SK-N-SH treated with all-trans-retinoic acid at 6 μM for 48 hours (cell line): ENCODE measurements around the gene NR2E3.

Experiments used
- ATAC-seq: fragments of 200-7000 bp; cut with Tn5 transposase; 3 replicates; pipeline ENCODE4 v1.9.1; 2020; ENCODE audit warnings: mild to moderate bottlenecking, moderate library complexity
- ARNTL ChIP-seq: fragments of 450-650 bp; formaldehyde crosslinking; IDR thresholded peaks from 2 replicates; pipeline ENCODE4 v1.5.0; 2020; ENCODE audit warnings: low read depth, mild to moderate bottlenecking, moderate library complexity, borderline replicate concordance
- BACH2 ChIP-seq: fragments of 250-450 bp; sonication (Bioruptor Pico); IDR thresholded peaks from 2 replicates; pipeline ENCODE4 v1.9.0; 2021; ENCODE audit warnings: mild to moderate bottlenecking, borderline replicate concordance
- CSDC2 ChIP-seq: fragments of 250-450 bp; sonication (Bioruptor Pico); IDR thresholded peaks from 2 replicates; pipeline ENCODE4 v1.5.0; 2020; ENCODE audit warnings: mild to moderate bottlenecking, moderate library complexity
- ESRRG ChIP-seq: fragments of 250-450 bp; sonication (Bioruptor Pico); IDR thresholded peaks from 2 replicates; pipeline ENCODE4 v1.6.1; 2021; ENCODE audit warnings: mild to moderate bottlenecking
- GLIS3 ChIP-seq: fragments of 250-450 bp; sonication (Bioruptor Pico); IDR thresholded peaks from 2 replicates; pipeline ENCODE4 v1.5.0; 2020; ENCODE audit warnings: mild to moderate bottlenecking, moderate library complexity
- ISL1 ChIP-seq: fragments of 250-450 bp; sonication (Bioruptor Pico); IDR thresholded peaks from 2 replicates; pipeline ENCODE4 v2.1.2; 2022; ENCODE audit warnings: mild to moderate bottlenecking, moderate library complexity
- OSR1 ChIP-seq: fragments of 250-450 bp; sonication (Bioruptor Pico); IDR thresholded peaks from 2 replicates; pipeline ENCODE4 v1.8.0; 2022; ENCODE audit warnings: moderate library complexity, mild to moderate bottlenecking, inconsistent platforms
- PPARA ChIP-seq: fragments of 250-450 bp; sonication (Bioruptor Pico); IDR thresholded peaks from 2 replicates; pipeline ENCODE4 v1.5.0; 2020; ENCODE audit warnings: mild to moderate bottlenecking, borderline replicate concordance
- RARB ChIP-seq: fragments of 250-450 bp; sonication (Bioruptor Pico); IDR thresholded peaks from 2 replicates; pipeline ENCODE4 v1.8.0; 2021; ENCODE audit warnings: mild to moderate bottlenecking, moderate library complexity
- SNAI2 ChIP-seq: fragments of 250-450 bp; sonication (Bioruptor Pico); IDR thresholded peaks from 2 replicates; pipeline ENCODE4 v1.5.0; 2020; ENCODE audit warnings: mild to moderate bottlenecking, moderate library complexity
- TCF4 ChIP-seq: fragments of 250-450 bp; sonication (Bioruptor Pico); IDR thresholded peaks from 2 replicates; pipeline ENCODE4 v1.8.0; 2021; ENCODE audit warnings: mild to moderate bottlenecking, moderate library complexity, borderline replicate concordance
- TOX ChIP-seq: fragments of 250-450 bp; sonication (Bioruptor Pico); IDR thresholded peaks from 2 replicates; pipeline ENCODE4 v1.8.0; 2021; ENCODE audit warnings: mild to moderate bottlenecking, moderate library complexity, borderline replicate concordance
- ZC3H10 ChIP-seq: fragments of 250-450 bp; sonication (Bioruptor Pico); IDR thresholded peaks from 2 replicates; pipeline ENCODE4 v1.5.1; 2021; ENCODE audit warnings: mild to moderate bottlenecking, moderate library complexity
- ZFP3 ChIP-seq: fragments of 250-450 bp; sonication (Bioruptor Pico); IDR thresholded peaks from 2 replicates; pipeline ENCODE4 v1.5.0; 2020; ENCODE audit warnings: mild to moderate bottlenecking, moderate library complexity
- ZFP30 ChIP-seq: fragments of 450-650 bp; formaldehyde crosslinking; IDR thresholded peaks from 2 replicates; pipeline ENCODE4 v1.5.0; 2022; ENCODE audit warnings: mild to moderate bottlenecking, moderate library complexity
- ZNF70 ChIP-seq: fragments of 450-650 bp; formaldehyde crosslinking; IDR thresholded peaks from 2 replicates; pipeline ENCODE4 v1.5.0; 2020; ENCODE audit warnings: mild to moderate bottlenecking, moderate library complexity
- ZNF8 ChIP-seq: fragments of 450-650 bp; formaldehyde crosslinking; IDR thresholded peaks from 2 replicates; pipeline ENCODE4 v1.5.0; 2020; ENCODE audit warnings: mild to moderate bottlenecking, moderate library complexity
- TF ChIP-seq, protein P1 (sequence below): fragments of 250-450 bp; sonication (Bioruptor Pico); IDR thresholded peaks from 2 replicates; pipeline ENCODE4 v1.5.0; 2020; ENCODE audit warnings: mild to moderate bottlenecking, moderate library complexity
- TF ChIP-seq, protein P2 (sequence below): fragments of 250-450 bp; sonication (Bioruptor Pico); IDR thresholded peaks from 2 replicates; pipeline ENCODE4 v1.8.0; 2021; ENCODE audit warnings: low read depth, mild to moderate bottlenecking, moderate library complexity, borderline replicate concordance
- TF ChIP-seq, protein P3 (sequence below): fragments of 250-450 bp; sonication (Bioruptor Pico); IDR thresholded peaks from 2 replicates; pipeline ENCODE4 v1.5.1; 2021; ENCODE audit warnings: mild to moderate bottlenecking, moderate library complexity
- TF ChIP-seq, protein P4 (sequence below): fragments of 250-450 bp; sonication (Bioruptor Pico); IDR thresholded peaks from 2 replicates; pipeline ENCODE4 v1.5.1; 2020; ENCODE audit warnings: low read depth, mild to moderate bottlenecking, moderate library complexity

Gene NR2E3

DNA sequence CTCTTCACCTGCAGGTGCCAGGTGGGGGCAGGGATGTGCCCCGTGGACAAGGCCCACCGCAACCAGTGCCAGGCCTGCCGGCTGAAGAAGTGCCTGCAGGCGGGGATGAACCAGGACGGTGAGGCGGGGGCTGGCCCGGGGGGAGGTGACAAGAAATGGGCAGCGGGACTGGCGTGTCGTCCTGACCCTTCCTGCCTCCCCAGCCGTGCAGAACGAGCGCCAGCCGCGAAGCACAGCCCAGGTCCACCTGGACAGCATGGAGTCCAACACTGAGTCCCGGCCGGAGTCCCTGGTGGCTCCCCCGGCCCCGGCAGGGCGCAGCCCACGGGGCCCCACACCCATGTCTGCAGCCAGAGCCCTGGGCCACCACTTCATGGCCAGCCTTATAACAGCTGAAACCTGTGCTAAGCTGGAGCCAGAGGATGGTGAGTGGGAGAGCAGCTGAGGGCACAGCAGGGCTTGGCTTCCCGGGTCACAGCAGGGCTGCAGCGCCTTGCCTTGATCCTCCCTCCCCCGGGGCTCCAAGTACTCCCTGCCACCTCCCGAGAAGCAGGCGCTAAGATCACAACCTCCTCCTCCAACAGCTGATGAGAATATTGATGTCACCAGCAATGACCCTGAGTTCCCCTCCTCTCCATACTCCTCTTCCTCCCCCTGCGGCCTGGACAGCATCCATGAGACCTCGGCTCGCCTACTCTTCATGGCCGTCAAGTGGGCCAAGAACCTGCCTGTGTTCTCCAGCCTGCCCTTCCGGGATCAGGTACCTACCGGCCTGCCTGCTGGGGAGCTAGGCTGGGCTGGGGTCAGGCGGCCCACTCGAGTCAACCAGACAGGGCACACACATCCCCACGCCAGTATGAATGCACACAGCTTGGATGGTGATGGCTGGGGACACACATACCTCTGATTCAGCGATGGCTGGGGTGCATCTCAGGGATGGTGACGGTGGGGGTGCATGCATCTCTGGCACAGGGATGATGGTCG is 1.7 kb downstream of the NR2E3 start:
- TF ChIP-seq ARNTL (CRISPR knock-in tag) (no peak), ZC3H10 (no peak), GLIS3 (CRISPR knock-in tag) (no peak), PPARA (CRISPR knock-in tag) (no peak), ZNF70 (CRISPR knock-in tag) (no peak)
- TF ChIP-seq, protein P1, sequence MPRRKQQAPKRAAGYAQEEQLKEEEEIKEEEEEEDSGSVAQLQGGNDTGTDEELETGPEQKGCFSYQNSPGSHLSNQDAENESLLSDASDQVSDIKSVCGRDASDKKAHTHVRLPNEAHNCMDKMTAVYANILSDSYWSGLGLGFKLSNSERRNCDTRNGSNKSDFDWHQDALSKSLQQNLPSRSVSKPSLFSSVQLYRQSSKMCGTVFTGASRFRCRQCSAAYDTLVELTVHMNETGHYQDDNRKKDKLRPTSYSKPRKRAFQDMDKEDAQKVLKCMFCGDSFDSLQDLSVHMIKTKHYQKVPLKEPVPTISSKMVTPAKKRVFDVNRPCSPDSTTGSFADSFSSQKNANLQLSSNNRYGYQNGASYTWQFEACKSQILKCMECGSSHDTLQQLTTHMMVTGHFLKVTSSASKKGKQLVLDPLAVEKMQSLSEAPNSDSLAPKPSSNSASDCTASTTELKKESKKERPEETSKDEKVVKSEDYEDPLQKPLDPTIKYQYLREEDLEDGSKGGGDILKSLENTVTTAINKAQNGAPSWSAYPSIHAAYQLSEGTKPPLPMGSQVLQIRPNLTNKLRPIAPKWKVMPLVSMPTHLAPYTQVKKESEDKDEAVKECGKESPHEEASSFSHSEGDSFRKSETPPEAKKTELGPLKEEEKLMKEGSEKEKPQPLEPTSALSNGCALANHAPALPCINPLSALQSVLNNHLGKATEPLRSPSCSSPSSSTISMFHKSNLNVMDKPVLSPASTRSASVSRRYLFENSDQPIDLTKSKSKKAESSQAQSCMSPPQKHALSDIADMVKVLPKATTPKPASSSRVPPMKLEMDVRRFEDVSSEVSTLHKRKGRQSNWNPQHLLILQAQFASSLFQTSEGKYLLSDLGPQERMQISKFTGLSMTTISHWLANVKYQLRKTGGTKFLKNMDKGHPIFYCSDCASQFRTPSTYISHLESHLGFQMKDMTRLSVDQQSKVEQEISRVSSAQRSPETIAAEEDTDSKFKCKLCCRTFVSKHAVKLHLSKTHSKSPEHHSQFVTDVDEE (CRISPR knock-in tag): no peak
- TF ChIP-seq, protein P2, sequence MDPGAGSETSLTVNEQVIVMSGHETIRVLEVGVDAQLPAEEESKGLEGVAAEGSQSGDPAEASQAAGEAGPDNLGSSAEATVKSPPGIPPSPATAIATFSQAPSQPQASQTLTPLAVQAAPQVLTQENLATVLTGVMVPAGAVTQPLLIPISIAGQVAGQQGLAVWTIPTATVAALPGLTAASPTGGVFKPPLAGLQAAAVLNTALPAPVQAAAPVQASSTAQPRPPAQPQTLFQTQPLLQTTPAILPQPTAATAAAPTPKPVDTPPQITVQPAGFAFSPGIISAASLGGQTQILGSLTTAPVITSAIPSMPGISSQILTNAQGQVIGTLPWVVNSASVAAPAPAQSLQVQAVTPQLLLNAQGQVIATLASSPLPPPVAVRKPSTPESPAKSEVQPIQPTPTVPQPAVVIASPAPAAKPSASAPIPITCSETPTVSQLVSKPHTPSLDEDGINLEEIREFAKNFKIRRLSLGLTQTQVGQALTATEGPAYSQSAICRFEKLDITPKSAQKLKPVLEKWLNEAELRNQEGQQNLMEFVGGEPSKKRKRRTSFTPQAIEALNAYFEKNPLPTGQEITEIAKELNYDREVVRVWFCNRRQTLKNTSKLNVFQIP (CRISPR knock-in tag): no peak
- no peak for ATAC-seq

DNA sequence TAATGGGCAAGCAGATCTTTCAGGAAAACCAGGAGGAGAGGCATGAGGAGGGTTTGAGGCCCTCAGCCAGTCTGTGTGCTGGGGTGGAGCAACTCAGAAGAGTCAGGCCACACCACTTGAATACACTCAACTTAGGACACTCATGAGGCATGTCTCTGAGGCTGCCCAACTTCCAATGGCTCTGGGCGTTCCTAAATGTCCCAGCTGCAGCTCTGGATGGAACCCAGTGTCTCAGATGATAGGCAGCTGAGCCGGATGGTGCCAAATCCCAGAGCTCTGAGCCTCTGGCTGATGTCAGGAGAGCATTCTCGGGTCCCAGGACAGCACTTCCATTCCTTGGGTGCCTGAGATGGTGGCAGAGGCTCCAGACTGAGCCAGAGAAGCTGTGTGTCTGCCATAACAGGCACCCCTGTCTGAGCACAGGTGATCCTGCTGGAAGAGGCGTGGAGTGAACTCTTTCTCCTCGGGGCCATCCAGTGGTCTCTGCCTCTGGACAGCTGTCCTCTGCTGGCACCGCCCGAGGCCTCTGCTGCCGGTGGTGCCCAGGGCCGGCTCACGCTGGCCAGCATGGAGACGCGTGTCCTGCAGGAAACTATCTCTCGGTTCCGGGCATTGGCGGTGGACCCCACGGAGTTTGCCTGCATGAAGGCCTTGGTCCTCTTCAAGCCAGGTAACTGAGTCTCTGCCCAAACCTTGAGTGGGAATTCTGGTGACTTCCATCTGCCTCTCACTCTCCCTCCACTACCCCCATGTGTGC is 2.8 kb downstream of the NR2E3 start:
- ATAC-seq: no peak
- TF ChIP-seq ISL1 (CRISPR knock-in tag): no peak
- no peak for TF ChIP-seq GLIS3 (CRISPR knock-in tag)
- TF ChIP-seq ESRRG (CRISPR knock-in tag): no peak
- no peak for TF ChIP-seq CSDC2
- TF ChIP-seq TOX (CRISPR knock-in tag): no peak
- TF ChIP-seq, protein P3, sequence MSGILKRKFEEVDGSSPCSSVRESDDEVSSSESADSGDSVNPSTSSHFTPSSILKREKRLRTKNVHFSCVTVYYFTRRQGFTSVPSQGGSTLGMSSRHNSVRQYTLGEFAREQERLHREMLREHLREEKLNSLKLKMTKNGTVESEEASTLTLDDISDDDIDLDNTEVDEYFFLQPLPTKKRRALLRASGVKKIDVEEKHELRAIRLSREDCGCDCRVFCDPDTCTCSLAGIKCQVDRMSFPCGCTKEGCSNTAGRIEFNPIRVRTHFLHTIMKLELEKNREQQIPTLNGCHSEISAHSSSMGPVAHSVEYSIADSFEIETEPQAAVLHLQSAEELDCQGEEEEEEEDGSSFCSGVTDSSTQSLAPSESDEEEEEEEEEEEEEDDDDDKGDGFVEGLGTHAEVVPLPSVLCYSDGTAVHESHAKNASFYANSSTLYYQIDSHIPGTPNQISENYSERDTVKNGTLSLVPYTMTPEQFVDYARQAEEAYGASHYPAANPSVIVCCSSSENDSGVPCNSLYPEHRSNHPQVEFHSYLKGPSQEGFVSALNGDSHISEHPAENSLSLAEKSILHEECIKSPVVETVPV (CRISPR knock-in tag): no peak
- no peak for TF ChIP-seq ZFP3 (CRISPR knock-in tag)
- no peak for TF ChIP-seq SNAI2 (CRISPR knock-in tag)
- TF ChIP-seq, protein P2 (CRISPR knock-in tag): no peak
- no peak for TF ChIP-seq ZFP30 (CRISPR knock-in tag)
- TF ChIP-seq RARB: no peak
- TF ChIP-seq OSR1 (CRISPR knock-in tag): no peak

DNA sequence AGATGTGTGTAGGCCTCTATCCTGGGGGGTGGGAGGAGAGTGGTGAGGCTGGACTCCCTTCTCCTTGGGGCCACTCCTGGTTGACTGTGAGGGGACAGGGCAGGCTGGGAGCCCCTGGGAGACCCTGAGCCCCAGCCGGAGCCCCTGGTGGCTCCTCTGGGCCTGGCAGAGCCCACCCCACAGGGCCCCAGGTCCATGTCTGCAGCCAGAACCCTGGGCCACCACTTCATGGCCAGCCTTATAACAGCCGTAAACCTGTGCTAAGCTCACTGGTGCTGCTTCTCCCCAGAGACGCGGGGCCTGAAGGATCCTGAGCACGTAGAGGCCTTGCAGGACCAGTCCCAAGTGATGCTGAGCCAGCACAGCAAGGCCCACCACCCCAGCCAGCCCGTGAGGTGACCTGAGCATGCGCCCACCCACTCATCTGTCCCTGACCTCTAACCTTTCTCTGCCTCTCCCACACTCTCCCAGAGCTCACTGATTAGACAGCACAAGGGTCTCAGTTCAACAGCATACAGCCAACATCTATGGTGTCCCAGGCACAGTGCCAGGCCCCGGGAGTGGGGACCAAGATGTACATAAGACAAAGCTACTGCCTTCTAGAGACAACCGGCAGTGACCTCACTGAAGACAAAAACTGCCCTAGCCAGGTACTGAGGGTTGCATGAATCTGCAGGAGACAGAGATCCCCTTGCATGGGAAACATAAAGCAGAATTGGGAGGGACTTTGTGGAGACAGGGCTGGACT is 3.5 kb downstream of the NR2E3 start:
- ATAC-seq: no peak
- TF ChIP-seq ZFP3 (CRISPR knock-in tag) (no peak), BACH2 (no peak), ARNTL (CRISPR knock-in tag) (no peak), PPARA (CRISPR knock-in tag) (no peak), CSDC2 (no peak), TOX (CRISPR knock-in tag) (no peak), SNAI2 (CRISPR knock-in tag) (no peak), ZC3H10 (no peak), TCF4 (CRISPR knock-in tag) (no peak), GLIS3 (CRISPR knock-in tag) (no peak), ZNF8 (CRISPR knock-in tag) (no peak), ZFP30 (CRISPR knock-in tag) (no peak), ESRRG (CRISPR knock-in tag) (no peak), ISL1 (CRISPR knock-in tag) (no peak)
- TF ChIP-seq, protein P4, sequence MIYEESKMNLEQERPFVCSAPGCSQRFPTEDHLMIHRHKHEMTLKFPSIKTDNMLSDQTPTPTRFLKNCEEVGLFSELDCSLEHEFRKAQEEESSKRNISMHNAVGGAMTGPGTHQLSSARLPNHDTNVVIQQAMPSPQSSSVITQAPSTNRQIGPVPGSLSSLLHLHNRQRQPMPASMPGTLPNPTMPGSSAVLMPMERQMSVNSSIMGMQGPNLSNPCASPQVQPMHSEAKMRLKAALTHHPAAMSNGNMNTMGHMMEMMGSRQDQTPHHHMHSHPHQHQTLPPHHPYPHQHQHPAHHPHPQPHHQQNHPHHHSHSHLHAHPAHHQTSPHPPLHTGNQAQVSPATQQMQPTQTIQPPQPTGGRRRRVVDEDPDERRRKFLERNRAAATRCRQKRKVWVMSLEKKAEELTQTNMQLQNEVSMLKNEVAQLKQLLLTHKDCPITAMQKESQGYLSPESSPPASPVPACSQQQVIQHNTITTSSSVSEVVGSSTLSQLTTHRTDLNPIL (CRISPR knock-in tag): no peak
- TF ChIP-seq, protein P2 (CRISPR knock-in tag): no peak
